ENCODE results near the gene AMIGO1.

The AMIGO1 gene

DNA sequence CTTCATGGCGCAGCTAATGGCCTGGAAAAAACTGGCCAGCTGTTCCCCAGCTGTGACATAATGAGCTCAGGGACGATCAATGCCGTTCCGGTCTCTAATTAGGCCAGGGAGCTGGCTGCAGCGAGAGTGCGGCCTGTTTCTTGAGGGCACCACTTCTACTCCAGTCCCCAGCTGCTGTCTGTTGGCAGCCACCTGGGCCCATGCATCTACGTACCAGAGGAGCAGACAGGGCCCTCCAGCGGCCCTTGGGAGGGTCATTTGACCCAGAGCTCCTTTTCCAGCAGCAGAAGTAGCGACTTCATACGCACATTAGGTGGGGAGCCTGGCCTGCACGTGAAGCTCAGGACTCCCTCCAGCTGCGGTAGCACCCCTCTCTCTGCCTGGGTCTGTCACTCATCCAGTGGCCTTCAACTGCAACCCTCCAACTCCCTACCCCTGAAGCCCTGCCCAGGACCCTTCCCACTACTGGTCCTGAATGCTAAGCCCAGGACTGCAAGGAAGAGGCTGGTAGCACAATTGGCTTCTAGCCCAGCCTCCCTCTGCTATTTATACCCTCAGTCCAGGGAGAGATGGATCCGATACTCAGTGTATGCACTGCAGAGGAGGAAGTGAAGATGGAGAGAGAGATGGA lies 21.0 kb upstream of the AMIGO1 start:
- Histone ChIP-seq H3K9me3 (ENCODE audit: control insufficient read depth, low read depth, low read length) (no peaks in the 10 kb centered on the region), H3K27me3 (ENCODE audit: control insufficient read depth, insufficient read depth, low read length) (no peaks in the 10 kb centered on the region), H3K9ac (ENCODE audit: low read length) (no peak overlapping the region), H3K27ac (ENCODE audit: low read length) (no peak overlapping the region), H3K4me3 (ENCODE audit: low read length) (no peak overlapping the region), H3K36me3 (ENCODE audit: control insufficient read depth, low read depth, low read length) (no peaks in the 10 kb centered on the region), H3K4me1 (ENCODE audit: control insufficient read depth, low read depth, low read length) (peaks cover 2% of the 10 kb centered on the region)

- no peak overlapping the region for H3K4me3 ChIP-seq (ENCODE audit: low read length)
- no peaks in the 10 kb centered on the region for H3K9me3 ChIP-seq (ENCODE audit: control insufficient read depth, low read depth, low read length)
- no peaks in the 10 kb centered on the region for H3K36me3 ChIP-seq (ENCODE audit: control insufficient read depth, low read depth, low read length)
- H3K4me1 ChIP-seq (ENCODE audit: control insufficient read depth, low read depth, low read length): peaks cover 2% of the 10 kb centered on the region
- H3K9ac ChIP-seq (ENCODE audit: low read length): no peak overlapping the region
- no peaks in the 10 kb centered on the region for H3K27me3 ChIP-seq (ENCODE audit: control insufficient read depth, insufficient read depth, low read length)
- H3K27ac ChIP-seq (ENCODE audit: low read length): no peak overlapping the region
Observed at GRCh38 chr1:109529881-109530456, 20.4 kb upstream of the AMIGO1 start.

- Histone ChIP-seq H3K9me3 (ENCODE audit: control insufficient read depth, low read depth, low read length) (no peaks in the 10 kb centered on the region), H3K4me3 (ENCODE audit: low read length) (no peak overlapping the region), H3K4me1 (ENCODE audit: control insufficient read depth, low read depth, low read length) (peaks cover 2% of the 10 kb centered on the region), H3K9ac (ENCODE audit: low read length) (no peak overlapping the region), H3K36me3 (ENCODE audit: control insufficient read depth, low read depth, low read length) (no peaks in the 10 kb centered on the region), H3K27me3 (ENCODE audit: control insufficient read depth, insufficient read depth, low read length) (no peaks in the 10 kb centered on the region), H3K27ac (ENCODE audit: low read length) (no peak overlapping the region)
Observed at GRCh38 chr1:109528712-109529111, 19.2 kb upstream of the AMIGO1 start.

- peaks cover 2% of the 10 kb centered on the region for H3K4me1 ChIP-seq (ENCODE audit: control insufficient read depth, low read depth, low read length)
- no peak overlapping the region for H3K9ac ChIP-seq (ENCODE audit: low read length)
- H3K9me3 ChIP-seq (ENCODE audit: control insufficient read depth, low read depth, low read length): no peaks in the 10 kb centered on the region
- H3K36me3 ChIP-seq (ENCODE audit: control insufficient read depth, low read depth, low read length): no peaks in the 10 kb centered on the region
- H3K27me3 ChIP-seq (ENCODE audit: control insufficient read depth, insufficient read depth, low read length): no peaks in the 10 kb centered on the region
- no peak overlapping the region for H3K4me3 ChIP-seq (ENCODE audit: low read length)
- H3K27ac ChIP-seq (ENCODE audit: low read length): no peak overlapping the region
Observed at GRCh38 chr1:109527846-109528695, 18.5 kb upstream of the AMIGO1 start.

DNA sequence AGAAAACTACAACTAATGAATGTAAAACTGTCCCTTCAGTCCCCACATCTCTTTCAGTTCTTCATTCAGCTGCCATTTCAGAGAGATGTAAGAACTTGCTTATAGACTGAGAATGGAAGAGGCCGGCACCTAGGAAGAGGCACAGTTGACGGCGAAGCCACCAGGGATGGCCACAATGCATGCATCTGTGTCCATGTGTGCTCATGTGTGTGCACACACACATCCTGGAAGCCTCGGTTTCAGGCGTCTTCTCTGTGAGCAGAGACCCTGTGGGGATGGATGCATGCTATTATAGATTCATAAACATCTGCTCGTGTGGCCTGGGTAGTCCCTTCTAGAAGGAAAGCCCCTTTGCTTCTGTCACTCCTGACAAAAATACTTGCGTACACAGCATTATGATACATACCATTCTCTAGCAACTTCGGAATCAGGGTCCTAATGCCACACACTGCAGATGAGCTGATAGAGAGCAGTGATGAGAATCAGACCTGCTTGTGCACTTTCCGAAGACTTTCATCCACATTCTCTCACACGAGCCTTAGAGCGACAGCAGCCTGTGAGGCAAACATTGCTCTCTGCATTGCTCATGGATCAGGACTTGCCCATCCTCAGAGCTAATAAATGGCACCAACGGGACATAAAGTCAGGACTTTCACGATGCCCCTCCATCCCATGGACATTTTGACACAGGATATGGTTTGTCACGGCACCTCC lies 17.7 kb upstream of the AMIGO1 start:
- H3K36me3 ChIP-seq (ENCODE audit: control insufficient read depth, low read depth, low read length): no peaks in the 10 kb centered on the region
- H3K27me3 ChIP-seq (ENCODE audit: control insufficient read depth, insufficient read depth, low read length): no peaks in the 10 kb centered on the region
- H3K9ac ChIP-seq (ENCODE audit: low read length): no peak overlapping the region
- no peak overlapping the region for H3K4me3 ChIP-seq (ENCODE audit: low read length)
- H3K9me3 ChIP-seq (ENCODE audit: control insufficient read depth, low read depth, low read length): no peaks in the 10 kb centered on the region
- H3K27ac ChIP-seq (ENCODE audit: low read length): no peak overlapping the region
- no peaks in the 10 kb centered on the region for H3K4me1 ChIP-seq (ENCODE audit: control insufficient read depth, low read depth, low read length)

- H3K36me3 ChIP-seq (ENCODE audit: control insufficient read depth, low read depth, low read length): no peaks in the 10 kb centered on the region
- no peaks in the 10 kb centered on the region for H3K4me1 ChIP-seq (ENCODE audit: control insufficient read depth, low read depth, low read length)
- H3K27ac ChIP-seq (ENCODE audit: low read length): no peak overlapping the region
- no peaks in the 10 kb centered on the region for H3K27me3 ChIP-seq (ENCODE audit: control insufficient read depth, insufficient read depth, low read length)
- no peak overlapping the region for H3K9ac ChIP-seq (ENCODE audit: low read length)
- no peak overlapping the region for H3K4me3 ChIP-seq (ENCODE audit: low read length)
- no peaks in the 10 kb centered on the region for H3K9me3 ChIP-seq (ENCODE audit: control insufficient read depth, low read depth, low read length)
Observed at GRCh38 chr1:109523706-109524105, 14.2 kb upstream of the AMIGO1 start.

GRCh38 chr1:109522026-109522425 lies 12.5 kb upstream of the AMIGO1 start:
- Histone ChIP-seq H3K9ac (ENCODE audit: low read length) (no peak overlapping the region), H3K4me1 (ENCODE audit: control insufficient read depth, low read depth, low read length) (no peaks in the 10 kb centered on the region), H3K27me3 (ENCODE audit: control insufficient read depth, insufficient read depth, low read length) (no peaks in the 10 kb centered on the region), H3K9me3 (ENCODE audit: control insufficient read depth, low read depth, low read length) (no peaks in the 10 kb centered on the region), H3K27ac (ENCODE audit: low read length) (no peak overlapping the region), H3K4me3 (ENCODE audit: low read length) (no peak overlapping the region), H3K36me3 (ENCODE audit: control insufficient read depth, low read depth, low read length) (no peaks in the 10 kb centered on the region)

GRCh38 chr1:109521002-109521951 lies 11.8 kb upstream of the AMIGO1 start:
- Histone ChIP-seq H3K9ac (ENCODE audit: low read length) (no peak overlapping the region), H3K27ac (ENCODE audit: low read length) (no peak overlapping the region)

GRCh38 chr1:109517337-109517736 lies 7.8 kb upstream of the AMIGO1 start:
- H3K9ac ChIP-seq (ENCODE audit: low read length): no peak overlapping the region
- no peaks in the 10 kb centered on the region for H3K4me1 ChIP-seq (ENCODE audit: control insufficient read depth, low read depth, low read length)
- no peaks in the 10 kb centered on the region for H3K27me3 ChIP-seq (ENCODE audit: control insufficient read depth, insufficient read depth, low read length)
- no peaks in the 10 kb centered on the region for H3K9me3 ChIP-seq (ENCODE audit: control insufficient read depth, low read depth, low read length)
- no peak overlapping the region for H3K27ac ChIP-seq (ENCODE audit: low read length)
- H3K36me3 ChIP-seq (ENCODE audit: control insufficient read depth, low read depth, low read length): no peaks in the 10 kb centered on the region
- H3K4me3 ChIP-seq (ENCODE audit: low read length): no peak overlapping the region

More at GRCh38 chr1:109521002-109521951, 11.8 kb upstream of the AMIGO1 start:
- Histone ChIP-seq H3K9me3 (ENCODE audit: control insufficient read depth, low read depth, low read length) (no peaks in the 10 kb centered on the region), H3K27me3 (ENCODE audit: control insufficient read depth, insufficient read depth, low read length) (no peaks in the 10 kb centered on the region), H3K36me3 (ENCODE audit: control insufficient read depth, low read depth, low read length) (no peaks in the 10 kb centered on the region), H3K4me1 (ENCODE audit: control insufficient read depth, low read depth, low read length) (no peaks in the 10 kb centered on the region), H3K4me3 (ENCODE audit: low read length) (no peak overlapping the region)

DNA sequence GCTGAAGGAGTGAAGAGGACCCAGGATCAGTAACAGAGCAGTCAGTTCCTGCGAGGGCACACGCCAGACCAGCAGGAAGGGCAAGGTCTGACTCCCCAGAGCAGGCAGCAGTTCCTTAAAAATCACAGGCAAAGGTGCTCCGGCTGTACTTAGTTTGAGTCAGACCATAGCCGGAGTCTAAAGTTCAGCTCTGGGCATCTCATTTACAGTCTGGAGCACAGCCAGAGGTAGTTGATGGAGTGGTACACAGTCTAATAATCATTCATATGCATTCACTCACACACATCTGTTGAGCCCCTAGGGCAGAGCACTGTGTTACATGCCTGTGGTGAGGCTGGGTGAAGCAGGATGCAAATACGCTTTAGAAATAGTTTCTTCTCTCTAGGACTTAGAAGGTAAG lies 7.3 kb upstream of the AMIGO1 start:
- H3K27ac ChIP-seq (ENCODE audit: low read length): no peak overlapping the region
- no peak overlapping the region for H3K4me3 ChIP-seq (ENCODE audit: low read length)
- H3K9me3 ChIP-seq (ENCODE audit: control insufficient read depth, low read depth, low read length): no peaks in the 10 kb centered on the region
- no peaks in the 10 kb centered on the region for H3K4me1 ChIP-seq (ENCODE audit: control insufficient read depth, low read depth, low read length)
- H3K9ac ChIP-seq (ENCODE audit: low read length): no peak overlapping the region
- H3K27me3 ChIP-seq (ENCODE audit: control insufficient read depth, insufficient read depth, low read length): peaks cover 1% of the 10 kb centered on the region
- no peaks in the 10 kb centered on the region for H3K36me3 ChIP-seq (ENCODE audit: control insufficient read depth, low read depth, low read length)
